Activated CD8-positive, alpha-beta T cell treated with anti-CD3 and anti-CD28 coated beads, Interleukin-2, amount 10 ng/mL, durations not matched to agents 7 days and 5 days (primary cell): ENCODE results near the gene KLF5. TPM values are rescaled to one million over a fixed set of nuclear protein-coding genes. Genes with fewer than 3 reads are reported as not detected.
"Not testable (repeated sequence)": the region's sequence is repeated elsewhere in the genome, so short reads cannot be mapped to it uniquely, and the experiment has no call there.

Source experiments
- ATAC-seq: fragments of 150-1000 bp; cut with Tn5 transposase; one replicate; pipeline ENCODE4 v1.10.0; 2021; ENCODE audit warnings: moderate library complexity
- CTCF ChIA-PET: fragments of 350-600 bp; sonication (Branson Sonifier 250); formaldehyde crosslinking; loops from one replicate; lab custom pipeline; 2021; ENCODE audit warnings: antibody characterized with exemption; lab: Charles Lee
- POLR2A ChIA-PET: fragments of 350-600 bp; sonication (Branson Sonifier 250); formaldehyde crosslinking; loops from one replicate; lab custom pipeline; 2021; ENCODE audit warnings: antibody characterized with exemption; lab: Charles Lee
- DNase-seq: peaks from one replicate; pipeline ENCODE4 v3.0.0-alpha.2; 2020
- H3K27ac Mint-ChIP-seq: one replicate; pipeline ENCODE4 v1.8.0; 2021; ENCODE audit warnings: mild to moderate bottlenecking, mixed read lengths
- H3K27me3 Mint-ChIP-seq: one replicate; pipeline ENCODE4 v1.8.0; 2021; ENCODE audit warnings: low read depth, mixed read lengths
- H3K36me3 Mint-ChIP-seq: one replicate; pipeline ENCODE4 v1.8.0; 2021; ENCODE audit warnings: low read depth, mixed read lengths
- H3K4me1 Mint-ChIP-seq: one replicate; pipeline ENCODE4 v1.8.0; 2021; ENCODE audit warnings: low read depth, mixed read lengths
- H3K4me3 Mint-ChIP-seq: one replicate; pipeline ENCODE4 v1.8.0; 2021; ENCODE audit warnings: mild to moderate bottlenecking, mixed read lengths
- H3K9me3 Mint-ChIP-seq: one replicate; pipeline ENCODE4 v1.8.0; 2022; ENCODE audit warnings: mixed read lengths; ENCODE audit not compliant: insufficient read depth
- total RNA-seq, 2 experiments: library from RNA; stranded (reverse); gene quantifications; one replicate each; pipeline ENCODE4 v1.2.3, GENCODE V29; 2021

KLF5 gene
- total RNA-seq, 2 experiments from 2014 or later: 5.4 to 7.4 TPM

DNA sequence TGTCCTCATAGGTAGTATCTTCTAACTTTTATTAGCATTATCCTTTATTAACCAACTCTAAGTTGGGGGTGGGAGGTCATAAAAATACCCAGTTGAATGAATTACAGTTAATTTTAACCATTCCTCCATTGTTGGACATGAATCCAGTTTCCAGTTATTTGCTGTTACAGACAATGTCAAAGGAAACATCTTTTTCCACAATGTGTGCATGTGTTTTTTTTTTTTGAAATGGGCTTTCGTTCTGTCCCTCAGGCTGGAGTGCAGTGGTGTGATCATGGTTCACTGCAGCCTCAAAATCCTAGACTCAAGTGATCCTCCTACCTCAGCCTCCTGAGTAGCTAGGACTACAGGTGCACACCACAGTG is 32.0 kb downstream of the KLF5 start:
- no peaks in the 10 kb centered on the region for H3K27me3 Mint-ChIP-seq
- peaks cover 15% of the 10 kb centered on the region for H3K4me1 Mint-ChIP-seq
- H3K9me3 Mint-ChIP-seq: peaks cover 6% of the 10 kb centered on the region
- CTCF ChIA-PET: no interaction called here
- ATAC-seq (no peak), DNase-seq (no peak)
- no peak overlapping the region for H3K27ac Mint-ChIP-seq
- no peaks in the 10 kb centered on the region for H3K36me3 Mint-ChIP-seq
- H3K4me3 Mint-ChIP-seq: no peak overlapping the region
- POLR2A ChIA-PET: no interaction called here

DNA sequence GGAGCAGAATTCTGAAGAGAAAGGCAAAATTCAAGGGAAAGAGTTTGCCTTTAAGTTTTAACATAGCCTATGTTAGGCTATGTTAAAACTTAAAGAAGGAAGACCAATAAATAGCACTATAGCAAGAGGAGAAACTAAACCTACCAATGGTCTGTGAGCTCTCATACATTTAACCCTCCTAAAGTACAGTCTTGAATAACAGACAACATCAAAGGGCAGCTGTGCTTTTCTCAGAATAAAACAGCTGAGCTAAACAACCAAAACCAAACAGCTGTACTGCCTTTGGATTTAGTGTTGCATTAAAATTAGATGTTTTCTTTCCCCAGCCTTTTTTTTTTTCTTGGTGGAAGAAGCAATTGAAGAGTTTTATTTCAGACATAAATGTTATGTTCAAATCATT is 34.0 kb downstream of the KLF5 start:
- DNase-seq (no peak), ATAC-seq (peak; percentile 26)
- CTCF ChIA-PET: no interaction called here
- H3K9me3 Mint-ChIP-seq: no peaks in the 10 kb centered on the region
- H3K36me3 Mint-ChIP-seq: no peaks in the 10 kb centered on the region
- H3K4me3 Mint-ChIP-seq: no peak overlapping the region
- peaks cover 15% of the 10 kb centered on the region for H3K4me1 Mint-ChIP-seq
- no peak overlapping the region for H3K27ac Mint-ChIP-seq
- POLR2A ChIA-PET: no interaction called here
- H3K27me3 Mint-ChIP-seq: no peaks in the 10 kb centered on the region

DNA sequence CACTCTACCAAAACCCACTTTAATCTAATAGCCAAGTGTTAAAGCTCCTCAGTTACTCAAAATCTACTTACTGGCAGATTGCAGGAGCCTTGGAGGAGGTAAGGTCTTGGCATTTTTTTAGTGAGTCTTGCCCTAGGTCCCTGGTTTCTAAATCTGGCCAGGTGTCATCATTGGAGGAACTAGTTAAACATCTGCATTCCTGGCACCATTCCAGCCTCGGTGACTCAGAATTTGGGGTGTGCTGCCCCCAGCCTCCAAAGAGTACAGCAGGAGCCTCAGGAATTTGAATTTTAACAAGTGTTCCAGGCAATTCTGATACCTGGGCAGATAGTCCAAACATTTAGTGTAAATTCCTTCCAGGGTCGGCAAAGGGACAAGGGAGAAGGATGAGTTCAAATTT is 37.4 kb downstream of the KLF5 start:
- peaks cover 2% of the 10 kb centered on the region for H3K27me3 Mint-ChIP-seq
- ChIA-PET CTCF (no interaction called here), POLR2A (no interaction called here)
- H3K27ac Mint-ChIP-seq: no peak overlapping the region
- H3K4me3 Mint-ChIP-seq: no peak overlapping the region
- no peaks in the 10 kb centered on the region for H3K4me1 Mint-ChIP-seq
- DNase-seq: no peak
- no peaks in the 10 kb centered on the region for H3K9me3 Mint-ChIP-seq
- no peaks in the 10 kb centered on the region for H3K36me3 Mint-ChIP-seq
- ATAC-seq: no peak

DNA sequence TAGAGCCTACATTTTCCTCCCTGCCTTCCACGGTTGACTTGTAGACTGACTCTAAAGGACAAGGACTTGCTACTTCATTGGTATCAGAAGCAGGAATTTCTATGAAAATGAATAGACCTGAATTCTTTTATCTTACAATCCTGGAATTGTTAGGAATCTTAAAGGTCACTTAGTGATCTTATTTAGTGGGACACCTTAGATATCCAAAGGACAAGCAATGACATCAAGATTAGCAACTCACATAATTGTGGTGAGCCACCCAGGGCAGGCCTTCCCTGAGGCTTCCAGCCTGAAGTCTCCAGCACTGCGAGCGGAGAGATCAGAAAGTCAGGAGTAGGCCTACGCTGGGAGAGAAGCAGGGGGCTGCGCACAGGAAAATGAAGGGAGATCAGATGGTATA is 37.8 kb downstream of the KLF5 start:
- H3K27ac Mint-ChIP-seq: no peak overlapping the region
- DNase-seq: no peak
- H3K9me3 Mint-ChIP-seq: no peaks in the 10 kb centered on the region
- ChIA-PET POLR2A (no interaction called here), CTCF (no interaction called here)
- H3K4me1 Mint-ChIP-seq: no peaks in the 10 kb centered on the region
- no peak overlapping the region for H3K4me3 Mint-ChIP-seq
- peaks cover 2% of the 10 kb centered on the region for H3K27me3 Mint-ChIP-seq
- H3K36me3 Mint-ChIP-seq: no peaks in the 10 kb centered on the region
- ATAC-seq: no peak

DNA sequence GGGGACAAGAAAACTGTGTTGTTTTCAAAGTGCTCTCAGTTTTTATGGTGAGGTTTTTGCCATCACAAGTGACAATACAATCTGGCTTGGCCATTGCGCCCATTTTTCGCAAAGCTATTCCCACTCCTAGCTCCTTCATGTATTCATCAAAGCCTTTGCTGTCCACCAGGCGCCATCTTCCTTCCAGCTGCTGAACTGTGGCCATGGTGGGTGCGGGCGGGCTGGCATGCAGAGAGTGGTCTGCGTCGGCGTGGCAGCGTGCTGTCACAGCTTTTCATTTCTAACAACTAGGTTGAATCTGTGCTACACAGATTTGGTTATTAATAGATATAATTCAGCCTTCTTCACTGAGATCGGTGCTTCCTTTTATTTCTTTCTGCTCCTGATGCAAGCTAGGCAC is 42.0 kb downstream of the KLF5 start:
- POLR2A ChIA-PET, H3K27me3 Mint-ChIP-seq, H3K27ac Mint-ChIP-seq, H3K4me1 Mint-ChIP-seq, DNase-seq, H3K36me3 Mint-ChIP-seq, H3K4me3 Mint-ChIP-seq, H3K9me3 Mint-ChIP-seq, ATAC-seq, CTCF ChIA-PET: not testable (repeated sequence)

DNA sequence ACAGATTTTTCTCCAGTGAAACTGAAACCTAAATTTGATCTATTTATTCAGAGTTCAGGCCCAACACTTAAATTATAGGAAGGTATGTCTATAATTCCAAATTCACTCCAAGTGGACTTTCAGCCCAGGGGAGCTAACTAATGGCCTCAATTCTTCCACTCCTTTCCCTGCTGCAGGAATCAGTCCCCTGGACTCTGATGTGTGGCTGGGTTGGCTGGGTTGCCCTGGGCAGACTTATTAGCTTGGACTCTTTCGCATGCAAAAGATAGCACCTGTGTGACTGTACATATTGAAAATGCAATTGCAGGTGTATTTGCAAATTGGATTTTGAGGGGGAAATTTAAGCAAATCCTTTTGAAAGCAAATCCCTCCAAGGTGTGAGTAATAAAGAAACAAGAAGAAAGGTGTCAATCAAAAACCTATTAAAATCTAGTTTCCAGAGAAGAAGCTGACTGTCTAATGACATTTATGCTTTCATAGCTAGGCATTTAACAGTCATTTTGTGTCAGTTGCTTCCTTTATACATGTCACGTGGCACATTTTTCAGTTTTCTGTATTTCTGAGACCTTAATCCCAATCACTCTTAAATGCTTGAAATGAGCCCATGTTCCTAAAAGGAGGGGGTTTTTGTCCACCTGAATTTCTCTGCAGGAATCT is 42.7 kb downstream of the KLF5 start:
- no peak overlapping the region for H3K27ac Mint-ChIP-seq
- ChIA-PET POLR2A (no interaction called here), CTCF (no interaction called here)
- no peaks in the 10 kb centered on the region for H3K9me3 Mint-ChIP-seq
- no peaks in the 10 kb centered on the region for H3K4me1 Mint-ChIP-seq
- H3K27me3 Mint-ChIP-seq: peaks cover 4% of the 10 kb centered on the region
- no peaks in the 10 kb centered on the region for H3K36me3 Mint-ChIP-seq
- DNase-seq (no peak), ATAC-seq (no peak)
- H3K4me3 Mint-ChIP-seq: no peak overlapping the region

DNA sequence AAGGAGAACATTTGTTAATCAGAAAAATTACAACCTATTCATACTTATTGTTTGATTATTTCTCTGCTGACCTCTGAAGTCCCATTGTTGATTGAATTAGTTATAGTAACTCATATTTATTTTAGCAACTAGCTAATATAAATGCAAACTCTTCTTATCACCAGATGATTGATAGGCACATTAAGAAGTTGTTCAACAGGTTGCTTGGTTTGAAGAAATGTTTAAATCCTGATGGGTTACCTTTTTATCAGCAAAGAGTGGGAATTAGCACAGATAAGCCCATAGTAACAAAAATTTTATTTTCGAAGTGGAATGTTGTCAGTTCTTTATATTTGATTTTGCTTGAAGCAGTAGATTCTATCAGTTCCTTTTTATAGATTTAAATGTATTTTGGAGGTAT is 44.4 kb downstream of the KLF5 start:
- DNase-seq: no peak
- CTCF ChIA-PET: no interaction called here
- Mint-ChIP-seq H3K4me1 (no peaks in the 10 kb centered on the region), H3K36me3 (no peaks in the 10 kb centered on the region), H3K27me3 (peaks cover 4% of the 10 kb centered on the region), H3K27ac (no peak overlapping the region), H3K4me3 (no peak overlapping the region), H3K9me3 (no peaks in the 10 kb centered on the region)
- POLR2A ChIA-PET: no interaction called here
- no peak for ATAC-seq

DNA sequence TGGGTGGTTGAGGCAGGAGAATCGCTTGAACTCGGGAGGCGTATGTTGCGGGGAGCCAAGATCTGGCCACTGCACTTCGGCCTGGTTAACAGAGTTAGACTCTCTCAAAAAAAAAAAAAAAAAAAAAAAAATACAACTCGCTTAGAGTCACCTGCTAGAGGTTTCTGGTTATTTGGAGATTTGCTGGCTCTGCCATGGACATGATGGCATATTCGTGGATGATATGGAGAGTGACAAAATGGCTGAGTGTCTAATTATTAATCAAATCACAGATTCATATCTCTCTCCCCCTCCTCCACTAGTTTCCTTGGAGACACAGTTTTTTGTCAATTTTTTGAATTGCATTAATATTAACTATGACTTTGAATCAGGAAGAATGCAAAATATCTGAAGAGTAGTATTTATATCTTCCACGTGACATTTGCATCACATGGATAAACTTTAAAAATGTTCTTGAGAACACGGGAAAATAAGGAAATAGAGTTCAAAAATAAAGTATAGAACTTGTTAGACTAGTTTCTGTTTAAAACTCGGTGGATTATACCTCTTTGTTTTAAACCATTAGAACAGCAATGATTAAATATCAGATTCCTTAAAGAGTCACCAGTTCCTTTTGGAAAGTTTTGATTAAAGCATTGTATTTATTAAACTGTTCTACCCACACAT is 47.8 kb downstream of the KLF5 start:
- CTCF ChIA-PET: no interaction called here
- DNase-seq (no peak), ATAC-seq (no peak)
- Mint-ChIP-seq H3K27ac (no peak overlapping the region), H3K36me3 (no peaks in the 10 kb centered on the region), H3K4me3 (no peak overlapping the region), H3K27me3 (peaks cover 5% of the 10 kb centered on the region), H3K9me3 (no peaks in the 10 kb centered on the region), H3K4me1 (no peaks in the 10 kb centered on the region)
- POLR2A ChIA-PET: no interaction called here

DNA sequence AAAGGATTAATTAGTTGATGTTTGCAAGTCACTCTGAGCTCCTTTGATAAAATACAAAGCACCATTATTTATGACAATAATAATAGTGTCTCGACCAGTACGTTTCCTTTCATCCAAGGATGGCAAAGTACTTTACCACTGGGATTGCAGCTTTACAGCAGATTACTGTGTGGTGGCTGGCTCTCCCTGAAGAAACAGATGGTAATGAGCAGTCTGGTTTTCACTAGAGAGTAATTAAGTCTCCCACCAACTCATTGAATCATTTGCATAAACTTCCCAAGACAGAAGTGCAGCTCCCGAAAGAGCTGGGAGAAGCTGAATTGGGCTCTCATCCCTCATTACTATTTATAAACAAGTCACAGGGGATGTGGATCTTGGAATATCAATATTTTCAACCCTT is 48.7 kb downstream of the KLF5 start:
- no peak overlapping the region for H3K4me3 Mint-ChIP-seq
- H3K27me3 Mint-ChIP-seq: peaks cover 6% of the 10 kb centered on the region
- no peak for DNase-seq
- H3K4me1 Mint-ChIP-seq: no peaks in the 10 kb centered on the region
- no peak overlapping the region for H3K27ac Mint-ChIP-seq
- H3K36me3 Mint-ChIP-seq: no peaks in the 10 kb centered on the region
- ATAC-seq: no peak
- H3K9me3 Mint-ChIP-seq: no peaks in the 10 kb centered on the region
- ChIA-PET POLR2A (no interaction called here), CTCF (no interaction called here)

DNA sequence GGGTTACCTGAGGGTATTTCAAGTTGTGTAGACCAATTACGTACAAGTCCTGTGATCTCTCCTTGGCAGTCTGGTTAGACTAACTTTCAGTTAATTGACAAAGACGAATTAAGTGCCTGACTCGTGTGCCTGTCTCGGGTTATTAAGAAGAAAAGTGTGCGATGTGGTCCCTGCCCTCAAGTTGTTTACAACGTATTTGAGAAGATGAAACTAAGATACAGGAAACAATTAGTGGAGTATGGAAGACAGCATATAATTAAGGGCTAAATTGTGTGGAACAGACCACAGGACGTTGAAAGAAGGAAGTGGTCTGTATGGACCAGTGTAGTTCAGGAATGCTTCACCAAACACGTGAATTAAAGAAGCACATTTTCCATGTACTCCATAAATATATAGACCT is 49.2 kb downstream of the KLF5 start:
- ATAC-seq (no peak), DNase-seq (no peak)
- no peak overlapping the region for H3K27ac Mint-ChIP-seq
- no peaks in the 10 kb centered on the region for H3K4me1 Mint-ChIP-seq
- H3K36me3 Mint-ChIP-seq: no peaks in the 10 kb centered on the region
- H3K27me3 Mint-ChIP-seq: peaks cover 5% of the 10 kb centered on the region
- no peak overlapping the region for H3K4me3 Mint-ChIP-seq
- CTCF ChIA-PET: no interaction called here
- POLR2A ChIA-PET: no interaction called here
- H3K9me3 Mint-ChIP-seq: no peaks in the 10 kb centered on the region

DNA sequence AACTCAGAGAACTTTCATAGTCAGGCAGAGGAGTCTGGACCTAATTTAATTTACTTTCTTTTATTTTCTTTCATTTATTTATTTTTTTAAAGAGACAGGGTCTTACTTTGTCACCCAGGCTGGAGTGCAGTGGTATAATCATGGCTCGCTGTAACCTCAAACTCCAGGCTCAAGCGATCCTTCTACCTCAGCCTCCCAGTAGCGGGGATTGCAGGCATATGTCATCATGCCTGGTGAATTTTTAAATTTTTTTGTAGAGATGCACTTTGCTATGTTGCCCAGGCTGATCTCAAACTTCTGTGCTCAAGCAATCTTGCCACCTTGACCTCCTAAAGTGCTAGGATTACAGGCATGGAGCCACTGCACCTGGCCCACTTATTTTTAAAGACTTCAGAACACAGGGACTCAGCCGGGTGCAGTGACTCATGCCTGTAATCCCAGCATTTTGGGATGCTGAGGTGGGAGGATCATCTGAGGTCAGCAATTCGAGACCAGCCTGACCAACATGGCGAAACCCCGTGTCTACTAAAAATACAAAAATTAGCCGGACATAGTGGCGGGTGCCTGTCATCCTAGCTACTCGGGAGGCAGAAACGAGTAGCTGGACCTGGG is 50.6 kb downstream of the KLF5 start:
- Mint-ChIP-seq H3K27ac (no peak overlapping the region), H3K9me3 (no peaks in the 10 kb centered on the region), H3K4me1 (no peaks in the 10 kb centered on the region), H3K4me3 (no peak overlapping the region), H3K36me3 (no peaks in the 10 kb centered on the region), H3K27me3 (peaks cover 5% of the 10 kb centered on the region)
- CTCF ChIA-PET: no interaction called here
- ATAC-seq (no peak), DNase-seq (no peak)
- POLR2A ChIA-PET: no interaction called here

DNA sequence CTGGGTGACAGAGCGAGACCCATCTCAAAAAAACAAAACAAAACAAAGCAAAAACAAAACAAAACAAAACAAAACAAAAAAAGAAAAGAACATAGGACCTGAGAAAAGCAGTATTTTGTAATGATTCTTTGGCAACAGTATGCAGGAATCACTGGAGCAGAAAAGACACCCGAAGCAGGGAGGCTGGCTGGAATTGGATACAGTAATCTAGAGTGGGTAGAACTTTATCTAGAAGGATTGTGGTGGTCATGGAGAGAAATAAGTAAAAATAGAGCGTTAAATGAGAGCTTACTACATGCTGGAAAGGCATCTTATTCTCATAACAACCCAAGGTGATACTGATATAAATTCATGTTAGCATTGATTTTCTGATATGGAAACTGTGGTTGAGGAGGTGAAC is 51.2 kb downstream of the KLF5 start:
- H3K27me3 Mint-ChIP-seq: peaks cover 8% of the 10 kb centered on the region
- ATAC-seq: no peak
- CTCF ChIA-PET: no interaction called here

More for the DNA sequence above, 51.2 kb downstream of the KLF5 start:
- H3K36me3 Mint-ChIP-seq: no peaks in the 10 kb centered on the region
- H3K4me1 Mint-ChIP-seq: no peaks in the 10 kb centered on the region
- no peak for DNase-seq
- POLR2A ChIA-PET: no interaction called here
- no peaks in the 10 kb centered on the region for H3K9me3 Mint-ChIP-seq
- H3K27ac Mint-ChIP-seq: no peak overlapping the region
- no peak overlapping the region for H3K4me3 Mint-ChIP-seq
